ENCODE measurements around the gene KITLG.

GRCh38 chr12:88472248-88472647 lies 108.0 kb downstream of the KITLG start:
- TF ChIP-seq, protein P1, sequence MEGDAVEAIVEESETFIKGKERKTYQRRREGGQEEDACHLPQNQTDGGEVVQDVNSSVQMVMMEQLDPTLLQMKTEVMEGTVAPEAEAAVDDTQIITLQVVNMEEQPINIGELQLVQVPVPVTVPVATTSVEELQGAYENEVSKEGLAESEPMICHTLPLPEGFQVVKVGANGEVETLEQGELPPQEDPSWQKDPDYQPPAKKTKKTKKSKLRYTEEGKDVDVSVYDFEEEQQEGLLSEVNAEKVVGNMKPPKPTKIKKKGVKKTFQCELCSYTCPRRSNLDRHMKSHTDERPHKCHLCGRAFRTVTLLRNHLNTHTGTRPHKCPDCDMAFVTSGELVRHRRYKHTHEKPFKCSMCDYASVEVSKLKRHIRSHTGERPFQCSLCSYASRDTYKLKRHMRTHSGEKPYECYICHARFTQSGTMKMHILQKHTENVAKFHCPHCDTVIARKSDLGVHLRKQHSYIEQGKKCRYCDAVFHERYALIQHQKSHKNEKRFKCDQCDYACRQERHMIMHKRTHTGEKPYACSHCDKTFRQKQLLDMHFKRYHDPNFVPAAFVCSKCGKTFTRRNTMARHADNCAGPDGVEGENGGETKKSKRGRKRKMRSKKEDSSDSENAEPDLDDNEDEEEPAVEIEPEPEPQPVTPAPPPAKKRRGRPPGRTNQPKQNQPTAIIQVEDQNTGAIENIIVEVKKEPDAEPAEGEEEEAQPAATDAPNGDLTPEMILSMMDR (IDR thresholded peaks at IDR 0.05): no peak
- no peak for TF ChIP-seq POLR2A (IDR thresholded peaks at IDR 0.05)

All from adrenal gland (tissue), 5 donors.